Right ventricle myocardium superior (tissue), 1 donor: ENCODE data around the gene LPAR3. TPM values are rescaled to one million over a fixed set of nuclear protein-coding genes. Genes with fewer than 3 reads are reported as not detected.

Experiments used
- ATAC-seq: fragments of 200-7000 bp; cut with Tn5 transposase; one replicate; pipeline ENCODE4 v1.9.1; 2020; ENCODE audit warnings: mild to moderate bottlenecking; ENCODE audit not compliant: poor library complexity
- DNase-seq: peaks from one replicate; pipeline ENCODE4 v3.0.0-alpha.2; 2020
- intact Hi-C: fragments of 100-400 bp; cut with DNase I; formaldehyde crosslinking; loops from one replicate; pipeline ENCODE4 v1.11.2; 2022
- total RNA-seq: library from RNA; stranded (reverse); fragmentation: NEBNext Ultra II Directional; extraction: Animal tissue kit (Norgen Biotek cat#: 25700); gene quantifications from one replicate; pipeline ENCODE4 v1.2.1, GENCODE V29; 2021
- donor health status: DM: no; HTN: yes; CAD: no; lungs with severe emphysema.

Gene LPAR3
- total RNA-seq, 1 donor from 2014 or later: 16.9 TPM

GRCh38 chr1:84797603-84798002, 95.4 kb downstream of the LPAR3 start:
- intact Hi-C loops: no loop called here
- DNase-seq (no peak), ATAC-seq (peak; percentile 94)

GRCh38 chr1:84795966-84796600, 96.9 kb downstream of the LPAR3 start:
- peak; percentile 56 for ATAC-seq
- intact Hi-C loops: no loop called here

GRCh38 chr1:84795213-84795612, 97.8 kb downstream of the LPAR3 start:
- intact Hi-C loops: no loop called here
- DNase-seq: no peak
- ATAC-seq: no peak

More at GRCh38 chr1:84795966-84796600, 96.9 kb downstream of the LPAR3 start:
- DNase-seq: no peak

GRCh38 chr1:84792421-84792820, 100.6 kb downstream of the LPAR3 start:
- intact Hi-C loops: no loop called here
- DNase-seq (no peak), ATAC-seq (no peak)

- no peak for ATAC-seq
- intact Hi-C loops: no loop called here
- DNase-seq: no peak
Observed at GRCh38 chr1:84789014-84789413, 104.0 kb downstream of the LPAR3 start.

- intact Hi-C loops: no loop called here
- ATAC-seq (no peak), DNase-seq (no peak)
Observed at GRCh38 chr1:84785271-84786036, 107.6 kb downstream of the LPAR3 start.

- no peak for ATAC-seq
- DNase-seq: no peak
- intact Hi-C loops: no loop called here
Observed at GRCh38 chr1:84782881-84783280, 110.1 kb downstream of the LPAR3 start.

- ATAC-seq (peak; percentile 80), DNase-seq (peak; percentile 84)
- intact Hi-C loops: no loop called here
Observed at GRCh38 chr1:84781946-84782771, 110.8 kb downstream of the LPAR3 start.

GRCh38 chr1:84780000-84780716, 112.8 kb downstream of the LPAR3 start:
- ATAC-seq (no peak), DNase-seq (no peak)
- intact Hi-C loops: loop anchor here (10.0 kb wide), 1 partner anchor 155 kb away; no protein-coding TSS in a partner anchor

GRCh38 chr1:84776639-84777038, 116.4 kb downstream of the LPAR3 start:
- no peak for ATAC-seq
- intact Hi-C loops: loop anchor here (10.0 kb wide), 1 partner anchor 158 kb away; no protein-coding TSS in a partner anchor
- DNase-seq: no peak

GRCh38 chr1:84775535-84775920, 117.5 kb downstream of the LPAR3 start:
- intact Hi-C loops: loop anchor here (10.0 kb wide), 1 partner anchor 159 kb away; no protein-coding TSS in a partner anchor
- DNase-seq (no peak), ATAC-seq (no peak)

GRCh38 chr1:84774669-84775534, 118.1 kb downstream of the LPAR3 start:
- intact Hi-C loops: loop anchor here (10.0 kb wide), 1 partner anchor 160 kb away; no protein-coding TSS in a partner anchor
- ATAC-seq: no peak
- no peak for DNase-seq

GRCh38 chr1:84773933-84774497, 119.0 kb downstream of the LPAR3 start:
- ATAC-seq: no peak
- DNase-seq: no peak
- intact Hi-C loops: loop anchor here (10.0 kb wide), 1 partner anchor 161 kb away; no protein-coding TSS in a partner anchor

- ATAC-seq (no peak), DNase-seq (no peak)
- intact Hi-C loops: loop anchor here (10.0 kb wide), 1 partner anchor 162 kb away; no protein-coding TSS in a partner anchor
Observed at GRCh38 chr1:84773195-84773594, 119.8 kb downstream of the LPAR3 start.

- intact Hi-C loops: loop anchor here (10.0 kb wide), 1 partner anchor 162 kb away; no protein-coding TSS in a partner anchor
- peak; percentile 94 for ATAC-seq
Observed at GRCh38 chr1:84772428-84772943, 120.5 kb downstream of the LPAR3 start.

GRCh38 chr1:84771895-84772294, 121.1 kb downstream of the LPAR3 start:
- DNase-seq (no peak), ATAC-seq (no peak)
- intact Hi-C loops: loop anchor here (10.0 kb wide), 1 partner anchor 163 kb away; no protein-coding TSS in a partner anchor

More at GRCh38 chr1:84772428-84772943, 120.5 kb downstream of the LPAR3 start:
- DNase-seq: peak; percentile 68

GRCh38 chr1:84770481-84770880, 122.5 kb downstream of the LPAR3 start:
- ATAC-seq: no peak
- intact Hi-C loops: loop anchor here (10.0 kb wide), 1 partner anchor 164 kb away; no protein-coding TSS in a partner anchor
- DNase-seq: no peak
